Spleen (tissue), 11 donors: ENCODE results near the gene IGSF21. TPM values are rescaled to one million over a fixed set of nuclear protein-coding genes. Genes with fewer than 3 reads are reported as not detected.

Experiments used
- DNase-seq: peaks from one replicate; pipeline ENCODE4 v3.0.0-alpha.2; 2020
- H3K27ac ChIP-seq, 8 donors: fragments of 200-600 bp; sonication (generic) in 7 of 8; 1 replicate in 4 of 8; 2 replicates in 4 of 8; pipeline versions ENCODE4 v1.5.0 to v1.8.0; 2016 to 2021; ENCODE audit warnings: inconsistent platforms in 4 of 8, mild to moderate bottlenecking in 4 of 8, moderate library complexity in 1 of 8
- H3K27me3 ChIP-seq, 7 donors: fragments of 200-600 bp; sonication (generic) in 6 of 7; replicated peaks in 1 of 7; 1 replicate in 4 of 7; 2 replicates in 3 of 7; pipeline versions ENCODE4 v1.5.0 to v1.8.0; 2016 to 2021; ENCODE audit warnings: inconsistent platforms in 3 of 7, mild to moderate bottlenecking in 1 of 7
- H3K36me3 ChIP-seq, 6 donors: fragments of 200-600 bp; sonication (generic) in 5 of 6; 1 replicate in 4 of 6; 2 replicates in 2 of 6; pipeline versions ENCODE4 v1.5.0 to v1.8.0; 2016 to 2021; ENCODE audit warnings: inconsistent platforms in 2 of 6
- H3K4me1 ChIP-seq, 6 donors: fragments of 200-600 bp; sonication (generic) in 5 of 6; 1 replicate in 3 of 6; 2 replicates in 3 of 6; pipeline versions ENCODE4 v1.5.0 to v1.8.0; 2016 to 2021; ENCODE audit warnings: inconsistent platforms in 3 of 6
- H3K4me3 ChIP-seq, 8 donors: fragments of 200-600 bp; sonication (generic) in 7 of 8; 1 replicate in 4 of 8; 2 replicates in 4 of 8; pipeline versions ENCODE4 v1.5.0 to v1.8.0; 2016 to 2021; ENCODE audit warnings: inconsistent platforms in 4 of 8, mild to moderate bottlenecking in 4 of 8, moderate library complexity in 2 of 8
- H3K9me3 ChIP-seq, 8 donors: fragments of 200-600 bp; sonication (generic) in 7 of 8; 1 replicate in 4 of 8; 2 replicates in 4 of 8; pipeline versions ENCODE4 v1.5.0 to v1.8.0; 2016 to 2021; ENCODE audit warnings: inconsistent platforms in 4 of 8
- CTCF ChIP-seq, 11 experiments: fragments of 200-600 bp in 7 of 11; fragments of 450-650 bp in 4 of 11; sonication (generic) in 4 of 11; IDR thresholded peaks in 8 of 11; conservative IDR thresholded peaks in 3 of 11; 1 replicate in 7 of 11; 2 replicates in 4 of 11; pipeline versions ENCODE4 v1.4.0 to v1.8.0; 2016 to 2021; ENCODE audit warnings: antibody characterized with exemption in 11 of 11, inconsistent platforms in 4 of 11, mild to moderate bottlenecking in 1 of 11
- POLR2A ChIP-seq, 3 donors: fragments of 450-650 bp; IDR thresholded peaks; one replicate each; pipeline ENCODE4 v1.5.1; 2017; ENCODE audit warnings: antibody characterized with exemption in 3 of 3, mild to moderate bottlenecking in 1 of 3
- POLR2AphosphoS5 ChIP-seq, 3 donors: sonication (generic); formaldehyde crosslinking; IDR thresholded peaks; one replicate each; pipeline ENCODE4 v1.5.1; 2017; ENCODE audit warnings: antibody characterized with exemption in 3 of 3
- WGBS, 5 donors: extraction: QIAGEN DNeasy Blood & Tissue Kit in 3 of 5; methylation state at CpG; one replicate each; pipeline versions ENCODE4 v1.1.5 to v1.1.7; 2013 to 2018; 5-methylcytosine and 5-hydroxymethylcytosine counted together
- intact Hi-C: fragments of 100-400 bp; cut with DNase I; formaldehyde crosslinking; loops from one replicate; pipeline ENCODE4 v1.15.0; 2023; ENCODE audit warnings: low total_unique reads
- polyA plus RNA-seq, 3 donors: library from polyadenylated mRNA; stranded (reverse); fragments of 200-250 nt; gene quantifications; one replicate each; pipeline ENCODE4 v1.2.1, GENCODE V29; 2013
- total RNA-seq, 7 donors: library from RNA; depleted of rRNA in 3 of 7; stranded (reverse); fragments of >200 nt in 3 of 7; fragmentation: NEBNext Ultra II Directional in 4 of 7; extraction: Animal tissue kit (Norgen Biotek cat#: 25700) in 4 of 7; gene quantifications; one replicate each; pipeline versions ENCODE4 v1.1.0 to v1.2.1, GENCODE V29; 2016 to 2021
- donor health status: healthy with polysubstance abuse.
- donor health status: DM: no; HTN: no; CAD: no; lungs with moderate emphysema.
- donor health status: DM: no; HTN: no; CAD: no.
- donor health status: Bipolar disorder and iron deficiency.
- donor health status: healthy.
- donor health status: DM: no; HTN: no; CAD: no.
- donor health status: DM: yes; HTN: yes; CAD: no.

Gene IGSF21
- total and polyA plus RNA-seq, 10 donors: 1.6 to 35.0 (median 20.6) TPM

DNA sequence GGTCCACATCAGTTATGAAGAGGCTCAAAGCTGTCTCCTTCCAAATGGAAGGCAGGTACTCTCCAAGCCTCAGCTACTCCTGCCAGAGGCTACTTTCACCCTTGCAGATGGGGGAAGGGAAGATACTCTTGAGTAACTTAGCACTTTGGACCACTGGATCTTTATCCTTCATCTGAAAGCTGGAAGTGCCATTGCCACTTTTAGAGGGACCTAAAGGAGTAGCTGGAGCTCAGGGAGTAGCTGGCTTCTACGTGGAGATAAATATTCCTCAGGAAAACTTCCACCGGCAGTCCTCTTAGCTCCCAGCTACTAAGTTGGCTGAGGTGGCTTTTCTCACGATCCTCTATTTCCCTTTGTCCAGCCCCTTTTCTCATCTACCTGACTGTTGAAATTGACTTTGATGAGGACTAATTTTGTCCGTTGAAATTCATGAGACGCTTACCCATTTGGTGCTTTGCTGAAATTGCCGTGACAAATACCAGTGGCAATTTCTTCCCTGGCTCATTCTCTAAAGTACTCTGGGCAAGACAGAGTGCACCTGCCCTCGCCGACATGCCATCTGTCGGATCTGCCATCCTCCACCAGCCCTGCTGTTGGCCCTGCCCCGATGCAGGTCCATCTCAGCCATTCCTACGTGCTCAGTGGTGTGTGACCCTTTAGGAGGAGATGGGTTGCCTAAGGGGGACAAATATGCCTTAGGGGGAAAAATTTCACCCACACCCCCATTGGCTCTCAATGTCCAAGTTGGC, 13.6 kb downstream of the IGSF21 start:
- no peaks in the 10 kb centered on the region for H3K36me3 ChIP-seq
- peaks cover 0 to 66% (median 8%) of the 10 kb centered on the region in 7 donors for H3K27me3 ChIP-seq
- 88 to 92% (median 90%) methylated on average over 11 of the region's 11 CpGs for WGBS, 5 donors
- intact Hi-C loops: no loop called here
- H3K4me1 ChIP-seq: no peaks in the 10 kb centered on the region
- H3K9me3 ChIP-seq: no peaks in the 10 kb centered on the region
- H3K4me3 ChIP-seq: no peak overlapping the region
- DNase-seq: no peak
- TF ChIP-seq POLR2A (IDR thresholded peaks at IDR 0.05) (no peak), POLR2AphosphoS5 (IDR thresholded peaks at IDR 0.05) (no peak), CTCF (IDR thresholded peaks at IDR 0.05 in 8 of 11, conservative IDR thresholded peaks at IDR 0.05 in 3 of 11) (no peak)
- no peak overlapping the region for H3K27ac ChIP-seq

- 47 to 66% (median 63%) methylated on average over 3 of the region's 3 CpGs for WGBS, 5 donors
- Histone ChIP-seq H3K36me3 (no peaks in the 10 kb centered on the region), H3K4me1 (no peaks in the 10 kb centered on the region), H3K27me3 (peaks cover 0 to 52% (median 7%) of the 10 kb centered on the region in 7 donors), H3K4me3 (no peak overlapping the region), H3K9me3 (no peaks in the 10 kb centered on the region), H3K27ac (no peak overlapping the region)
- no peak for DNase-seq
- TF ChIP-seq POLR2A (IDR thresholded peaks at IDR 0.05) (no peak), CTCF (IDR thresholded peaks at IDR 0.05 in 8 of 11, conservative IDR thresholded peaks at IDR 0.05 in 3 of 11) (no peak), POLR2AphosphoS5 (IDR thresholded peaks at IDR 0.05) (no peak)
- intact Hi-C loops: no loop called here
Measured at GRCh38 chr1:18123467-18123992, 15.9 kb downstream of the IGSF21 start.

DNA sequence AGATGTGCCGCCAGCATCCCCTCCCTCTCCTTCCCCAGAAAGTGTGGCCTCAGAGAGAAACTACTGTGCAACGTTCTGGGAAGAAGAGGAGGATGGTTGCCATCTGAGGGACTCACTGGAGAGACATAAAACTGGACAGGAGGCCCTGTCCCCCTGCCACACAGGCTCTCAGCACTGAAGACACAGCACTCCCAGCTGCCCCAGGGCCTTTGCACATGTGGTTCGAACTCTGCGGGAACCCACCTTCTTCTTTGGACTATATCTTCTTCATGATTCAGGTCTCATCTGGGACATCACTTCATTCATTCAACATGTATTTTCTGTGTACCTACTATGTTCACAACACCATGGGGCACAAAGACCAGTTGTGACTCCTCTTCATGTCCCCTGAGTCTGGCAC, 17.4 kb downstream of the IGSF21 start:
- H3K36me3 ChIP-seq: no peaks in the 10 kb centered on the region
- H3K4me3 ChIP-seq: no peak overlapping the region
- 82 to 90% (median 84%) methylated on average over 4 of the region's 4 CpGs for WGBS, 5 donors
- no peaks in the 10 kb centered on the region for H3K9me3 ChIP-seq
- TF ChIP-seq CTCF (IDR thresholded peaks at IDR 0.05 in 8 of 11, conservative IDR thresholded peaks at IDR 0.05 in 3 of 11): no peak
- no peak for TF ChIP-seq POLR2A (IDR thresholded peaks at IDR 0.05)
- TF ChIP-seq POLR2AphosphoS5 (IDR thresholded peaks at IDR 0.05): no peak
- no peak overlapping the region for H3K27ac ChIP-seq
- H3K4me1 ChIP-seq: no peaks in the 10 kb centered on the region
- intact Hi-C loops: no loop called here
- peaks cover 0 to 49% (median 4%) of the 10 kb centered on the region in 7 donors for H3K27me3 ChIP-seq
- DNase-seq: no peak

DNA sequence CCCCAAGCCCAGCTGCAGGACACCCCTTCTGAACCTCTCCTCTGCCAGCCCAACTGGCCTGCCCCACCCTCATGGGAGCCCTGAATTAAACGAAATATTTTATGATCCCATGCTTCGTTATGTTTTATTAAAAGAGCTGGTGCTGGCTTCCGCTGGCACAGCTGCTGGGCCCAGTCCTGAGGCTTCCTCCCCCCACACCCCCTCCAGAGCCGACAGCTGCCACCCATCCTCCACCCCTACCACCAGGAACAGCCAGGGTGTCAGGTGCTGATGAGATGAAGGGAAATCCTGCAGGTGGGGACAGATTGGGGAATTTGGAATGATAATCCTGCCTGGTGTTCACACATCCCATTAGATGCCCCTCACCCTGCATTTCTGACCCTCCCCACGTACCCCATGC, 19.0 kb downstream of the IGSF21 start:
- no peak for DNase-seq
- no peak overlapping the region for H3K4me3 ChIP-seq
- no peaks in the 10 kb centered on the region for H3K9me3 ChIP-seq
- H3K27ac ChIP-seq: no peak overlapping the region
- intact Hi-C loops: no loop called here
- H3K27me3 ChIP-seq: peaks cover 0 to 39% (median 0%) of the 10 kb centered on the region in 7 donors
- WGBS, 5 donors: 60 to 77% (median 69%) methylated on average over 5 of the region's 5 CpGs
- TF ChIP-seq POLR2AphosphoS5 (IDR thresholded peaks at IDR 0.05): no peak
- TF ChIP-seq POLR2A (IDR thresholded peaks at IDR 0.05): no peak
- no peak for TF ChIP-seq CTCF (IDR thresholded peaks at IDR 0.05 in 8 of 11, conservative IDR thresholded peaks at IDR 0.05 in 3 of 11)
- H3K4me1 ChIP-seq: no peaks in the 10 kb centered on the region
- H3K36me3 ChIP-seq: no peaks in the 10 kb centered on the region
